Fibroblast of skin of abdomen (primary cell): ENCODE results near the gene PIK3R2. TPM values are rescaled to one million over a fixed set of nuclear protein-coding genes. Genes with fewer than 3 reads are reported as not detected.
"Not testable (repeated sequence)": the region's sequence is repeated elsewhere in the genome, so short reads cannot be mapped to it uniquely, and the experiment has no call there.

ENCODE experiments used
- DNase-seq: peaks from one replicate; pipeline ENCODE4 v3.0.0-alpha.2; 2013
- polyA plus RNA-seq, 2 experiments: library from polyadenylated mRNA; unstranded; fragments of 120-200 nt; gene quantifications; one replicate each; pipeline ENCODE4 v1.2.1, GENCODE V29; 2013; ENCODE audit not compliant: insufficient read length in 2 of 2

Gene PIK3R2
- polyA plus RNA-seq (2013, experiment 1 of 2; ENCODE audit: insufficient read length) = 49.9 TPM
- 51.9 TPM for polyA plus RNA-seq (2013, experiment 2 of 2; ENCODE audit: insufficient read length)

GRCh38 chr19:18152817-18153555, at the start of gene PIK3R2:
Gene PIK3R2, plus strand, starts transcription at chr19:18153163. Its CDS starts 2,717 bp downstream, at chr19:18155880.
- peak; percentile 99 for DNase-seq

DNA sequence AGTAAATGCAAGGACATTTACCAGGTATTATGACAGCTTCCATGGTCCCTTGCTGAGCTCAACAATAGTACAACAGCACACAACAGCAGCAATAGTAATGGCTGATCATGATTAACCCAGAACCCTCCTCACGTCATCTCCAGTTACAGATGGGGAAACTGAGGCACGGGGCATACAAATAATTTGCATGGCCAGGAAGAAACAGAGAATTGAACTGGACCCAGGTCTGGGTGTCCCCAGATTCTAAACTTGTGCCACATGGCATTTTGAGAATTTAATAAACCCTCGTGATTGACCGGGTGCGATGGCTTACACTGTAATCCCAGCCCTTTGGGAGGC, 48.2 kb upstream of the PIK3R2 start:
- DNase-seq = no peak

DNA sequence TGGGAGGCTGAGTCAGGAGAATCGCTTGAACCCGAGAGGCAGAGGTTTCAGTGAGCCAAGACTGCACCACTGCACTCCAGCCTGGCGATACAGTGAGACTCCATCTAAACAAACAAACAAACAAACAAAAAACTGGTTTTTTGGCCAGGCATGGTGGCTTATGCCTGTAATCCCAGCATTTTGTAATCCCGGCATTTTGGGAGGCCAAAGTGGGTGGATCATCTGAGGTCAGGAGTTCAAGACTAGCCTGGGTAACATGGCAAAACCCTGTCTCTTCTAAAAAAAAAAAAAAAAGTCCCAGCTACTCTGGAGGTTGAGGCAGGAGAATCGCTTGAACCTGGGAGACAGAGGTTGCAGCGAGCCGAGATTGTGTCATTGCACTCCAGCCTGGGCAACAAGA, 47.7 kb upstream of the PIK3R2 start:
- not testable (repeated sequence) for DNase-seq

- DNase-seq = no peak
Measured at GRCh38 chr19:18107235-18107634, 45.7 kb upstream of the PIK3R2 start.

GRCh38 chr19:18108897-18109296, 44.1 kb upstream of the PIK3R2 start:
- DNase-seq = no peak

GRCh38 chr19:18109341-18109732, 43.6 kb upstream of the PIK3R2 start:
- no peak for DNase-seq

DNA sequence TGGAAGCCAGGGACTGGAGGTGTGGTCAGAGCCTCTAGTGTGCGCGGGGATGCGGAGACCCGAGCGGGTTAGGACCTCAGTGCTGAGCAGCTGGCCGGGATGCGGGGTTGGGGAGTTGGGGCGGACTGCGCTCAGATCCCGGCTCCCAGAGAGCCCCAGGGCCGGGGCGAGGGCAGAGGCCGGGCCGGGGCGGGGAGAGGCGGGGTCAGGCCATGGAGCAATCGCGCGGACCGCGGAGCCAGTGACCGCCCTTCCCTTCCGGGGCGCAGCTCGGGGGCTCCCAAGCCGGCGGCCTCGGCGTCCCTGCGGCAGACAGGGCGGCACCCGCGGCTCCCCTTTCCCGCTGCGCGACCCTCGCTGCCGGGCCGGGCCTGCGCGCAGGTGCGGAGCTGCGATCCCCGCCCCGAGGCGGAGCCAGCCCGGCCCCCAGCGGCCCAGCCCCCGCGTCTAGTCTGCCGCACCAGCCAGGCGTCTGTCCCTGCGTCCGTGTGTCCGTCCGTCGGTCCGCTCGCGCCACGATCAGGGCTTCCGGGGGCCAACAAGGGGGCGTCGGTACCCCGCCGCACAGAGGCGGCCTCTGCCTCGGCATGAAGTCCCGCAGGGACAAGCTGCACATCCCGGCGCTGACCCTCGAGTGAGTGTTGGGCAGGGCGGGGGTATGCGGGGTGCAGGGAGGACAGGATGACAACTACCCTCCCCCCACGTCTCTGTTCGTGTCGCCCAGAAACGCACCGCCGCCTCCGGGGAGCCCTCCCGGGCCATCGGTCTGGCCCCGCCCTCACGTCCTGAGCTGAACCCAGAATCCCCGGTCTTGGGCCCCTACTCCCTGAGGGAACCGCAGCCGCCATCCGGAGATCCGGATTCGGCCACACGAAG, 43.0 kb upstream of the PIK3R2 start:
- DNase-seq = no peak

DNA sequence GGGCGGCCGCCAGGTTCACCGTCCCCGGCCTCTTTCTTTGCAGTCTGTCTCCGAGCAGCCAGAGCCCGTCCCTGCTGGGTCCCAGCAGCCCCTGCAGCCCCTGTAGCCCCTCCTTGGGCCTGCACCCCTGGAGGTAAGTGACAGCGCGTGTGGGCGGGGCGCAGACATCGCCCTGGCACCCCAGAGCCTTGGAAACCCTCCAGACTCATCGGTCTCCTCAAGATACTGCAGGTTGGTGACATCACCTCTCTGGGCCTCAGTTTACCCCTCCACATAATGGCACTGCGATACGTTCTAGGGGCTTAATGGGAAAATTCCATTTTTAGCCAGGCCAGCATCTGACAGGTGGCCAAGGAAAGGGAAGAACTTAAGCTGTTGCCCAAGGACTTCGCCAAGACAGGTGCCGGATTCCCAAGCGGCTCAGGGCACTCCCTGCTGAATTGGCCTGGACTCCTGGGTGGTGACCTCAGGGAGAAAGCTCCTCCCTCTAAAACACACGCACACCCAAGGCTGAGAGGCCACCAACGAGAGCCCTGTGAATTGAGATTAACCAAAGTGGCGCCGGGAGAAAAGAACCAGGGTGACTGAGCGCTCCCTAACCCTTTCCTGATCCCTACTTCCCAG, 42.2 kb upstream of the PIK3R2 start:
- DNase-seq = no peak

- peak; percentile 68 for DNase-seq
Measured at GRCh38 chr19:18112989-18113478, 39.9 kb upstream of the PIK3R2 start.

GRCh38 chr19:18113827-18114226, 39.1 kb upstream of the PIK3R2 start:
- no peak for DNase-seq

DNA sequence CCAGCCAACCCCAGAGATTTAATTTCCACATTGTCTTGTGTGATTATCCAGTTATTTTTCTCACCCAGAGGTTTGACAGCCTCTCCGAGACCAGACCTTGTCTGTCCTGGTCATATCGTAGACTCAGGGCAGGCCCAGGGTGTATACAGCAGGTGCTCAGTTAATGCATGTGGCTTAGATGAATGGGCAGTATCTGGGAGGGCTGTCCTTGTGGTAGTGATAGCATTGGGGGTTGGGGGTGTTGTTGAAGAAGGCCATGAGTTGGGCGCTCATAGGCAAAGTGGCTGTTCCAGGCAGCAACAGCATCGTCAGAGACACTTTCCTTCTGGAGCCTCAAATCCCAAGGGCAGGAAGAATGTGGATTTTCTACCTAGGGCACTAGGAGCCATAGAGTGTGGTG, 38.5 kb upstream of the PIK3R2 start:
- DNase-seq = no peak

- DNase-seq = no peak
Measured at GRCh38 chr19:18117364-18117691, 35.6 kb upstream of the PIK3R2 start.

GRCh38 chr19:18117692-18118378, 35.1 kb upstream of the PIK3R2 start:
- peak; percentile 82 for DNase-seq

- no peak for DNase-seq
Measured at GRCh38 chr19:18118420-18119012, 34.4 kb upstream of the PIK3R2 start.

GRCh38 chr19:18119013-18119716, 33.8 kb upstream of the PIK3R2 start:
- DNase-seq = no peak

GRCh38 chr19:18119717-18120105, 33.3 kb upstream of the PIK3R2 start:
- DNase-seq = no peak

GRCh38 chr19:18120127-18120526, 32.8 kb upstream of the PIK3R2 start:
- no peak for DNase-seq

GRCh38 chr19:18121166-18121565, 31.8 kb upstream of the PIK3R2 start:
- DNase-seq = no peak

GRCh38 chr19:18122424-18122823, 30.5 kb upstream of the PIK3R2 start:
- no peak for DNase-seq

- DNase-seq = no peak
Measured at GRCh38 chr19:18122860-18123795, 29.8 kb upstream of the PIK3R2 start.
